Islet precursor cell (in vitro differentiated cells): ENCODE measurements around the gene TADA2B.
"Not testable (repeated sequence)": the region's sequence is repeated elsewhere in the genome, so short reads cannot be mapped to it uniquely, and the experiment has no call there.

Experiments
- DNase-seq: peaks from one replicate; pipeline ENCODE4 v3.0.0-alpha.2; 2018

TADA2B gene

DNA sequence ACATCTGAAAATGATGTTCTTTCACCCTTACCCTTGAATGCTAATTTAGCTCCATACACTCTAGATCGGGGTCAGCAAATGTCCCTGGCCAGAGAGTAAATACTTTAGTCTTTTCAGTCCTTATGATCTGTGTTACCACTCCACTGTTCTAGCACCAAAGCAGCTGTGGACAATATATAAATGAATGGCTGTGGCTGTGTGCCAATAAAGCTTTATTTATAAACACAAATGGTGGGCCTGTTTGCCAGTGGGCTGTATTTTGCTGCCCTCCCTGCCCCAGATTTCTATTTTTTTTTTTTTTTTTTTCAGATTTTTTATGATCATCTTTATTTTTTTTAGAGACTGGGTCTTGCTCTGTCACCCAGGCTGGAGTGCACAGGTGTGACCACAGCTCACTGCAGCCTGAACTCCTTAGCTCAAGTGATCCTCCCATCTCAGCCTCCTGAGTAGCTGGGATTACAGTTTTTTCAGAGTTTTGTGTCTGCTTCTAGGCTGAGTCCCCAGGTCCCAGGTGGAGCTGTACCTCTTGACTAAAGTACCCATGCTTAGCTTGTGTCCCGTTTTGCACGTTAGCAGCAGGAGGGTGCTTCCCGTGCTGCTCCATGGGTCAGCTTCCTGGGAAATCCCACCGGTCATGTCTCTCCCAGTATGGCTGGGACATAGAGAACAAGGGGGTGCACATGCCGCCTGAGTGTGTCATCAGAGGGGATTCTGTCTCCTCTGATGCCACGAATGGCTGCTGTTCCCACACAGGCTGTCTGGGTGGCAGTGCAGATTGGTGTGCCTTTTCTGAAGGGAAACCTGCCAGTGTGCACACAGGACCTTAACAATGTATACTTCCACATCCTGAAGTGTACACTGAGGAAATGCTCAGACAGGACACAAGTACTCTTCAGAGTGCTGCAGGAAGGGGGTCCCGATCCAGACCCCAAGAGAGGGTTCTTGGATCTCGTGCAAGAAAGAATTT lies 40.7 kb downstream of the TADA2B start:
- DNase-seq = no peak

DNA sequence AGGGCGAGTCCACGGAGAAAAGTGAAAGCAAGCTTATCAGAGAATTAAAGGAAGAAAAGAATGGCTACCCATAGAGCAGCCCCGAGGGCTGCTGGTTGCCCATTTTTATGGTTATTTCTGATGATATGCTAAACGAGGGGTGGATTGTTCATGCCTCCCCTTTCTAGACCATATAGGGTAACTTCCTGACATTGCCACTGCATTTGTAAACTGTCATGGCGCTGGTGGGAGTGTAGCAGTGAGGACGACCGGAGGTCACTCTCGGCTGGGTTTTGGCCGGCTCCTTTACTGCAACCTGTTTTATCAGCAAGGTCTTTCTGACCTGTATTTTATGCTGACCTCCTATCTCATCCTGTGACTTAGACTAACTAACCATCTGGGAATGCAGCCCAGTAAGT lies 41.4 kb downstream of the TADA2B start:
- not testable (repeated sequence) for DNase-seq

DNA sequence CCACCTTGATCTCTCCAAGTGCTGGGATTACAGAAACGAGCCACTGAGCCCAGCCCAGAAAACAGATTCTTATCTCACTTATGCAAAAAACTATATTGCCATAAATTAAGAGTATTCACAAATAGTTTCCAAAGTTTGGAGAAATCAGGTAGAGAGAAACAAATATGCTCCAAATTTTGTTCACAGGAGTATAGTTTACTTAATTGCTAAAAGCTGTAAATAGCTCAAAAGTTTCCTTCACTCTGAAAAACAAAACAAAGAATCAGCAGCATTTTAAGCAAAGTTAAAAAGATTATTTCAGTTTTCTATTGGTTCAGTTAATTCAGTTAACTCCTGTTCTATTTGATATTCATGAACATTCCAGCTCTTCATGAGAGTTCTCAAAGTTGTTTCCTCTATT lies 43.2 kb downstream of the TADA2B start:
- no peak for DNase-seq

DNA sequence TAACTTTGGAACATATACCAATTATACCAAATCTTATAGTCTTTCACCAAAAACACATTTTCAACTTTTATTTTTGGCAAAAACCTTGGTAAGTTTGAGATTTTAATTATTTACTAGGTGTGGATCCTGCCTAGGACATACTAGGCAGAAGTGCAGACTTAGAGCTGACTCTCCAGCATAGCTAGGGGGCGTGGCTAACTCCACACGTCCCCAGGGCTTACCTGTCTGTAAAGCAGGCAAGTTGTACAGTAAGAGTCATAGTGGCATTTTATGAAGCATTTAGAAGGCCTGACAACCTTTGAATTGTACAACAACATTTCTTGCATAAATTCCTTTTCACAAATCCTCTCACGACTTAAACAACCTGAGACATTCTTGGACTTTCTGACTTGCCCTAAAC lies 43.9 kb downstream of the TADA2B start:
- DNase-seq = no peak

DNA sequence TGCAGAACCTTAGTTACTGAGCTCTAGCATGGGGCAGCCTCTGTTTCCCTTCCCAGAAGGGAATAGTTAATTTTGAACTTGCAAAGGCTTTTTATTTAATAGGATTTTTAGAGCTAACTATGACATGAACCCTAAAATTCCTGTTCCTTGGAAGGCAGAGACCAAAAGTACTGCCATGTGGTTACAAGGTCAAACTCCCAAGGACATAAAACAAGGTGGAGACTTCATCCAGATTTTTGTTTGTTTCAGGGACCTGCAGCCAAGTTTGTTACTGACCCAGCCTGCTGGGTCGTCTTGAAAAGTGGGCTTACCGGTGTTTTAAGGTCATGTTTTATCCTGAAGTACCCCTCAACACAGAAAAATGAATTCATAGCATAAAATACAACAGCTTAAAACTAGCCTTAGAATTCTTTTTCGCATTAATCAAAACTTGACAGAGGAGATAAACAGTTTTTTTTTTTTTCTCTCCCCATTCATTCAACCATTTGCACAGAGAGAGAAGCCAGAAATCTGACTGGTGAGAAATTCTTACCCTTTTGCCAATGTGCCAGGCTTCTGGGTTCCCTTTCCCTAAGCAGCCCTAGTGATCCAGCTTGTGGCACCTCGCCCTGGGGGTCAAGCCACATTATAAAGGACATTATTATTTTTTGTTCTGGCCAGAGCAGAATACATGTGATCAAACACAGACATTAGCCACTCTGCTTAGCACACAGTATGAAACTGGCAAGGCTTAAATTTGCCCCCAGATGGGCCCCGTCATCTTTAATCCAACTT lies 46.2 kb downstream of the TADA2B start:
- DNase-seq = no peak

DNA sequence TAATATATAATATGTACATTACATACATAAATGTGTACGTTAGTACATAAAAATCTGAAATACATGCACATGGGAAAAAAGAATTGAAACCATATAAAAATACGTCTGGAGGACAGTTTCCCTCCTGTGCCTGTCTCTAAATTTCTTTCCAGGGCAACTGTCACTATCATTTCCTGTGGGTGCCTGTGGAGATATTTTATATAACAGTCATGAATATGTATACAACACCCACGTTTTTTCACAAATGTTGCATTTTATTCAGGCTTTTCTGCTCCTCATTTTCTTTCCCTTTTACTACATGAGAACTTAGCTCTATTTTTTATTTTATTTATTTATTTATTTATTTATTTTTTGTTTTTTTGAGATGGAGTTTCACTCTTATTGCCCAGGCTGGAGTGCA lies 48.9 kb downstream of the TADA2B start:
- DNase-seq = no peak

DNA sequence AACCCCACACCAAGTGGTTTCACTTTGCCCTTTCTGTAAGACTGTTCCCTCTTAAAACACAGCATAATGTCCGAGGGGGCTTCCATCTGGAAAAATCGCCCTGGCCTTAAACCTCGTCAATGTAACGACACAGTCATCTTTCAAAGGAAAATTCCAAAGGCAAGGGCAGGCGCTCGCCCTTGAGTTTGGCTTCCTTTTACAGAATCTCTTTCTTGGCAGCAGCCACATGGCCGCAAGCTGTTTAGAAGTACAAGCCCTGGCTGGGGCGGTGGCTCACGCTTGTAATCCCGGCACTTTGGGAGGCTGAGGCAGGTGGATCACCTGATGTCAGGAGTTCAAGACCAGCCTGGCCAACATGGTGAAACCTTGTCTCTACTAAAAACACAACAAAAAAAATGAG lies 51.7 kb downstream of the TADA2B start:
- no peak for DNase-seq

DNA sequence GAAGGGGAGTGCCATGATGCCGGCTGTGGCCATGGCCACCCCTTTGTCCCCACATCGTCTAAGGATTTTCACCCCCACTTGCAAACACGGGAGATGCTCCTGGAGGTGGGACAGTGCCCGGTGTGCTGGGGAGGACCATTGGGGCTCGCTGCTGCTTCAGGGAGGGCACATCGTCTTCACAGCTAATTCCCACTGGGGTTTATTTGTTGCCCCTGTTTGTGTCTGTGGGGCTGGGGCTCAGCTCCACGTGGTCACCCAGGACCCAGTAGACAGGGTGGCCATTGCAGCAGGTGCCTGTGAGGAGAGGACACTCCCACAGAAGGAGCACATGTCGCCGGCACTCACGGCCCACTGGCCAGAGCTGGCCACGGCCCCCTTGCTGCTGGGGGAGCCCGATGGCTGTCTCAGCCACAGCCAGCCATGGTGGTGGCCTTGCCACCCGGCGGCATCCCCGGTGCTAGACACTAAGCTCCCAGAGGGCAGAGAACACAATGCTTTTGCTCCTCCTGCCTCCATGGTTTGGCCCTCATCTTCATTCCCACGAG lies 52.5 kb downstream of the TADA2B start:
- DNase-seq = no peak

DNA sequence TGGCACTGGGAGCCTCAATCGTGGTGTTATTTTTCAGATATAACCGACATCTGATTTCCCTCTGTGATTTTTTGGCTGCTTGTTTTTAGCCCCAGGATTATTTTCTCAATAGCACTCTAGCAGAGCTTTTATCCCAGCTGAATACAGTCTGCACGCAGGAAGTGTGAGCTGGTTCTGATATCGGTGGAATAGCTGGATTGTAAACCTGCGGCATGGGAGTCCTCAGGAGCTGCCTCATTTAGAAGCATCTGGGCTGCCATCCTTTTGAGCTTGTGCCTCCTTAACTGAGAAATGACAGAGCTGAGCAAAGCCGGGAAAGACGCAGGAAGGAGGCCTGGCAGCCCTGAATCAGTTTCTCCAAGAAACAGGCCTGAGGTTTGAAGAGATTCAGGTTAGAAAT lies 53.1 kb downstream of the TADA2B start:
- DNase-seq = no peak

DNA sequence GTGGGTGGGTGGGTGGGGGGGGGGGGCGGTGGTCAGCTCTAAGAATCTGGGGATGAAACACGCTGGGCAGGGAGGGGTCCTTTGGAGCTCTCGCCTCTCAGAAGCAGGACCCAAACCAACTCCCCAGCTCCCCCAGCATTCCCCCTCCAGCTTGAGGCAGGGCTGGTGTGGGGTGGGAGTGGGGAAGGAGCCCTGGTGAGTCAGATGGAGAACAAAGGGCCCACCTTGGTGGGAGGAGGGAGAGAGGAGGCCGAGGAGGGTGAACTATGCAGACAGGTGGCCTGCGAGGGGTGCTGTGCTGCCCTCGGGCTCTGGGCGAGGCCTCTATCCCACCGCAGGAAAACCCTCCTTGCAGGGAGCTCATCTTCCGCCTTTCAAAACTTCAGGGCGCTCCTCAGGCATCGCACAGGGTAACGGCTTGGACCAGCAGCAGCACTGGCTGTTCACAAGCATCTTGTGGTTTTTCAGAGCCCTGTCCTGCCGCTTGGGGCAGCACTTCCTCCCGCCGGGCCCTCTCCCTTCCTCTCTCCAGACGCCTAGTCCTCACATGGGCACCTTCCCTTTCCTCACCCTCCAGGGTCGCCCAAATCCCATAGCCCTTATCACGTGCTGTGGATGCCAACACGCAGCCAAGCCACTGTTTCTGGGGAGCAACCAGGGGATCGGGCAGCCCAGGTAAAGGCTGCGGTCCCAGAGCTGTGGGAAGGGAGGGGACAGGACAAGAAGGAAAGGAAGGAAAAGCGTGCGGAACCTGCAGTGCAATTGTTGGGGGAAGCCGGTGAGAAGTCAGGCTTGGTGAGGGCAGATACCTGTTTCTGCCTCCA lies 58.7 kb downstream of the TADA2B start:
- DNase-seq = peak; percentile 90

DNA sequence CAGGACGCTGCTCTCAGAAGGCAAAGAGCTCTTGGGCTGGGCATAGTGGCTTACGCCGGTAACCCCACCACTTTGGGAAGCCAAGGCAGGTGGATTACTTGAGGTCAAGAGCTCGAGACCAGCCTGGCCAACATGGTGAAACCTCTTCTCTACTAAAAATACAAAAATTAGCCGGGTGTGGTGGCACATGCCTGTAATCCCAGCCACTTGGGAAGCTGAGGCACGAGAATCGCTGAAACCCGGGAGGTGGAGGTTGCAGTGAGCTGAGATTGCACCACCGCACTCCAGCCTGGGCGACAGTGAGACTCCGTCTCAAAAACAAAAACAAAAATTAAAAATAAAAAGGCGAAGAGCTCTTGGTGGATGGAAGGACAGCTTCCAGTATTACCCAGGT lies 59.3 kb downstream of the TADA2B start:
- not testable (repeated sequence) for DNase-seq

DNA sequence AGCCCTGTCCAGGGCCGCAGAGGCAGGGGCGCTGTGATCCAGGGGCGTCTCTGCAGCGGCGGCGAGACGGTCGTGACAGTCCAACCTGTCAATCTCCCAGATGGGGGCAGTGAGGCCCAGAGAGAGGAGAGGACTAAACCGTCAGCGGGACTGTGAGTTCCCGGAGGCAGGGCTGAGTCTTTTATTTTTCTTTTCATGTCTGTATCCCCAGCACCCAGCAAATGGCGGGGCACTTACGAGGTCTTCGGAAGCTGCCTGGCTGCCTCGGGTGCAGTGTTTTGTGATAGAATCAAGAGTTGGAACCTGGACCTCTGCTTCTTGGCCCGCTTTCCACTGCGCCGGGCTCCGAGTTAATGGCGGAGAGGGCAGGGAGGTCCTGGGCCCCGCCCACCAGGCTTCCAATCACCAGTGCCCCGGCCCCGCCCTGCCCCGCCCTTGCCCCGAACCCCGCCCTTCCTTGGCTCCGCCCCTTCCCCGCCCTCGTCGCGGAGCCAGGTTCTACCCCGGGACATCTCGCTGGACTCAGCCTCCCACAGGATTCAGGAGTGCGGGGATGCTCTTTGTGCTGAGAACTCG lies 59.9 kb downstream of the TADA2B start:
- peak; percentile 92 for DNase-seq

DNA sequence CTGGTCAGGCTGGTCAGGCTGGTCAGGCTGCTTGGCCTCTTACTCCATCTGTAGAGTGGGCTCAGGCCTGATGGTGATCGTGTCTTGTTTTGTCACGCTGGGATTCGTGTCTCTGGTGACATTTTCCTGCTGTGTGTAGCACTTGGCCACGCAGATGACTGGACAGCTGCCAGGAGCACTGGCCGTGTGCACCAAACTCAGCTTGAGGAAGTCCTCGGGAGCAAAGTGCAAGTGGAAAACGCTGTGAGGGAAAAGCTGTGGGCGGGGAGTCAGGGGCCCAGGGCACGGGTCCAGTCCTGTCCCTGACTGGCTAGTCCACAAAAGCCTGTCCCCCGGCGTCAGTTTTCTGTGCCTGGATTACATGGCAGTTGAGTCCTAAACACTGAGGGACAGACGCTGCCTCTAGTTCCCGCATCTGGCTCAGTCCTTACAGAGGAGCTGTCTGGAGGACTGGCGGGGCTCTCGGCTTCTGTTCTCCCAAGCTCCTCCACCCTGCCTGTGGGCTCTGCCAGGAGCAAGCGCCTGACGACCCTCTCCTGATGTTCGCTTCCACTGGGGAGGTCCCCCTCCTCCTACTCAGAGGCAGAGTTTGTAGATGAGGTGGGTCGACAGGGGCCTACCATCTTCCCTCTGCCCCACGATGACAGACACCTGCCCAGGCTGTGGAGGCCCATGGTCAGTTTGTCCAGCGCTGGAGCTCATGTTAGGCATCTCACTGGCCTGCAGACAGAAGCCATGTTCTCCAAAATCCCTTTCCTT lies 60.6 kb downstream of the TADA2B start:
- DNase-seq = no peak

DNA sequence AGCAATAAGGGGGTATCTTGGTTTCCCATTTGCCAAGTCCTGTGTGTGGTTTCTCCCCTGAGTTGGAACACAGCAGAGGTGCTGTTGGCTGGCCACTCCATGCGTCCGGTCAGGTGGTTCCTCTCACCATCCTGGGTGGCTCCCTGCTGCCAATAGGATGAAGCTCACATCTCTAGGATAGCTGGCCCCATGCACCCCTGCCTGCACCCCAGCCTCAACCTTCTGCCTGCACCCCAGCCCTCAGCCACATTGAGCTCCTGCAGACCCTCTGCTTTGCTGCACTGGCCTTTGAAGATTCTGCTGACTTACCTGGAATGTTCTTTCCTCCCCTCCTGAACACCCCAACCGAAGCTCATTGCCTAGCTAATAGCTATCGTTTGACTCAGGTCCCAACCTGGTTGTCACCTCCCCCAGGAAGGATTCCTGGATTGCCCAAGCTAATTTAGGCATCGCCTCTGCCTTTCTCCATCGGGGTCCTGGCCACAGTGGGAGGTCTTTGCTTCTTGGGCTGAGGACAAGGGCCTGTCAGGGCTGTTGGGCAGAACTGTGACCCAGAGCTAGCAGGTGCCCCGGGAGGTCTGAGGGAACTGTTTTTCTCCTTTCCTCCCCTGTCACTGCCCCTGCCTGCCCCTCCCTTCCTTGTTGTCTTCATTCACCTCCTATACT lies 61.3 kb downstream of the TADA2B start:
- DNase-seq = no peak

DNA sequence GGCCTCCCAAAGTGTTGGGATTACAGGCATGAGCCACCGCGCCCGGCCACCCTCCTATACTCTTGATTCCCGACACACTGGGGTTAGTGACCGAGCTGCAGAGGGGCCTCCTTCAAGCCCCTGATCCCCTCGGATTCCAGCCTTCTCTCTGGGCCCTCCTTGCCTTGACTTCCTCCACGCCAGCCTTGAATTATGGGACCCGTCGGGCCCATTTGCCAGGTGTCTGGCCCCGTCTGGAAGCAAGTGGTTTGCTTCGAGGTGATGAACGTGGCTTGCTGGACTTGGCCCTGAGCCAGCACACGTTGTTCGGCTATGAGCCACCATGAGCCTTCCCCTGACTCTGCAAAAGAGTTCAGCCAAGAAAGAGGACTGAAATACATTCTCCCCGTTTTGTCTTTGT lies 62.1 kb downstream of the TADA2B start:
- DNase-seq = no peak

DNA sequence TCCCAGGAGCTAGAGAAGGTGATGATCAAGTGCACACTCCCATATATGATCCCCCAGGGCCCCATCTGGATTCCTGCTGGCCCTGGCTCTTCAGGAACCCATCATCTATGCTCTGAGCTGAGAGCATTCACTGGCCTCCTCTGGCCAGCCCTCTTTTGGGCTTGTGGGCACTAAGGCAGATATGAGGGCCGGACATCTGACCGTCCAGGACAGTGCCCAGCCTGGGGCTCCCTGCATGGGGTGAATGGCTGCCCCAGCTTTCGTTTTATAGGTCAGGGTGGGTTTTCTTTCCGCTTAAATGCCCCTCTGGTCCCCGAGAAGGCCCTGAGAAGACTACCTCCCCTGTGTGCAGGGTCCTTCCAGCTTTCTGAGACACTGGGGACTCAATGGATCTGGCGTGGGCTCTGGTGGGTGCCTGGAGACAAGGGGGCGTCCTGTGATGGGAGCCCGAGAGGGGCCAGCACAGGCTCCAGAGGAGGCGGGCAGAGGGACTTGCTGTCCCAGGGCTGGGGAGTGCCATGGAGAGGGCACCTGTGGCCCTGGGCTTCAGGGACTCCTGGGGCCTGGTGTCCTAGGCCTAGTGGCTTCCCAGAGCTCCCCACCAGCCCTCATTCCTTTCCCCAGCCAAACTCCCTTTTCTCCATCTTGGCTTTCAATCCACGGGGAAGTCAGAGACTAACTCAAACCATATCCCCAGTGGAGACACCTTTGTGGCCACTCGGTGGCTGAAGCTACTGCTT lies 64.2 kb downstream of the TADA2B start:
- no peak for DNase-seq
